GM21619 (cell line): ENCODE data around the gene CDYL2.
A peak's percentile ranks its signal among the peaks of the same experiment; 100 is the strongest.

Experiments used
- ATAC-seq: cut with Tn5 transposase; IDR thresholded peaks from one replicate; pipeline ENCODE4 v1.9.1; 2021; ENCODE audit not compliant: unreplicated experiment

CDYL2 gene

GRCh38 chr16:80628254-80628653 lies 176.1 kb downstream of the CDYL2 start:
- ATAC-seq = no peak

GRCh38 chr16:80627108-80627507 lies 177.3 kb downstream of the CDYL2 start:
- peak; percentile 97 for ATAC-seq

DNA sequence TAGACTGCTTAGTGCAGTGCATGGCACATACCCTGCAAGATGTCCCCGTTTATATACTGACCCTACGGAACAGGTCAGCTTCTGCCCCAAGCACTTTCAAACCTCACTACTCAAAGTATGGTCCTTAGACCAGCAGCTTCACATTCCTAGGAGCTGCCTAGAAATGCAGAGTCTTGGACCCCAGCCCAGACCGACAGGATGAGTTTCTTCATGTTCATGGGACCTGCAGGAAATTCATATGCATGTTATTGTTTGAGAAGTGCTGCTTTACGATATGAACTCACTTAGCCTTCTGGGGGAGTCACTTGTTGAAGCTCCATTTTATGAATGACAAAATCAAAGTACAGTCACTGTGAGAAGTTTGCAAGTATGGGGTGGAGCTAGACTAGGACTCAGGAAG lies 181.0 kb downstream of the CDYL2 start:
- no peak for ATAC-seq

DNA sequence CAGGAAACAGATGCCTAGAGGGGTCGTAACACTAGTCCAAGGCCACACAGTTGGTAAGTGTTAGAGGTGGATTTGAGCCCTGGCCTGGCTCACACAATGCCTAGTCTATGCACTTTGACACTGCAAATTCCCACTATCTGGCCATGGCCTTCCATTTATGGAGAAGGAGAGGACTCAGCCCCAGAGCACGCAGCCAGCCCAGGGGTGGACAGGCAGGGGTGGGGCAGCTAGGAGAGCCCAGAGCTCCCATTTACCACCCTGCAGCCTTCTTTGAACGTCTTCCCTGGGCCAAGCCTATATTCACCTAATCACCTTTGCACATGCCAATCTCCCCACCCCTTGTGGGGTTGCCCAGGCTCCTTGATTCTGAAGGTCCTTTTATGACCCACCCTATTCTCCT lies 182.4 kb downstream of the CDYL2 start:
- ATAC-seq = no peak

GRCh38 chr16:80620736-80621605 lies 183.4 kb downstream of the CDYL2 start:
- no peak for ATAC-seq

- ATAC-seq = no peak
Observed at GRCh38 chr16:80619824-80620223, 184.6 kb downstream of the CDYL2 start.

- no peak for ATAC-seq
Observed at GRCh38 chr16:80618862-80619648, 185.3 kb downstream of the CDYL2 start.

DNA sequence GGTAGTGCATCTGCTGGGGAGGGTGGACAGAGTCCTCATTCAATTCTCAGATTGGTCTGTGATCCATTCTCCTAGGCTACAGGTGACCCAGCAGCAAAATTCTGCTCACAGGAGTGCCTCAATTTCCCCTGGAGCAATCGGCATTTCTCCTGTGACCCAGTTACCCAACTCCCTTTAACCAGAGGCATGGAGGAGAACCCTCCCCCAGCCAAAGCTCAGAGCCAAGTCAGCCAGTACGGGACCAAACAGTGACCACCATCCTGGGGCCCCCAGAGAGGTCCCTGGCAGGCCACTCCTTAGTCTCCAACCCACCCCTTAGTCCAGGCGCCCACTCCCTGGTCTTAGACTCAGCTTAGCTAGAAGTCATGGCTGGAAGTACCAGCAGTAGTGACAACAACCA lies 188.0 kb downstream of the CDYL2 start:
- ATAC-seq = no peak

- ATAC-seq = no peak
Observed at GRCh38 chr16:80615735-80616134, 188.7 kb downstream of the CDYL2 start.

GRCh38 chr16:80614908-80615671 lies 189.3 kb downstream of the CDYL2 start:
- ATAC-seq = no peak

GRCh38 chr16:80612461-80613017 lies 191.9 kb downstream of the CDYL2 start:
- no peak for ATAC-seq

DNA sequence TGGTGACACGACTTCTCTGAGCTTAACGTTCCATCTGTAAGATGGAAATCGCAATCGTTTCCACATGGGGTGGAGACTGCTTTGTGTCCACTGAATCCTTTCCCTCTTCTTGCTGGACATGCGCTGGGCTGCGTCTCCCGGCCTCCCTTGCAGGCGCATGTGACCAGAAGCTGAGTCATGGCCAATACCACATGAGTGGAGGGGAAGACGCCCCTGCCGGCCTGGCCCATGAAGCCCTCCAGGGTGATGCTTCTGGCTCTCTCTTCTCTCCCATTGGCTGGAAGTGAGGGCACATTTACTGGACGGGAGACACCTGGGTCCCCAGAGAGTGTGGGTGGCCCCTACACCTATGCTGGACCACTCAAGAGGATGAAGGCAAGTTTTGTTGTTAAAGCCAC lies 192.5 kb downstream of the CDYL2 start:
- no peak for ATAC-seq

GRCh38 chr16:80611171-80611929 lies 193.0 kb downstream of the CDYL2 start:
- ATAC-seq = no peak

DNA sequence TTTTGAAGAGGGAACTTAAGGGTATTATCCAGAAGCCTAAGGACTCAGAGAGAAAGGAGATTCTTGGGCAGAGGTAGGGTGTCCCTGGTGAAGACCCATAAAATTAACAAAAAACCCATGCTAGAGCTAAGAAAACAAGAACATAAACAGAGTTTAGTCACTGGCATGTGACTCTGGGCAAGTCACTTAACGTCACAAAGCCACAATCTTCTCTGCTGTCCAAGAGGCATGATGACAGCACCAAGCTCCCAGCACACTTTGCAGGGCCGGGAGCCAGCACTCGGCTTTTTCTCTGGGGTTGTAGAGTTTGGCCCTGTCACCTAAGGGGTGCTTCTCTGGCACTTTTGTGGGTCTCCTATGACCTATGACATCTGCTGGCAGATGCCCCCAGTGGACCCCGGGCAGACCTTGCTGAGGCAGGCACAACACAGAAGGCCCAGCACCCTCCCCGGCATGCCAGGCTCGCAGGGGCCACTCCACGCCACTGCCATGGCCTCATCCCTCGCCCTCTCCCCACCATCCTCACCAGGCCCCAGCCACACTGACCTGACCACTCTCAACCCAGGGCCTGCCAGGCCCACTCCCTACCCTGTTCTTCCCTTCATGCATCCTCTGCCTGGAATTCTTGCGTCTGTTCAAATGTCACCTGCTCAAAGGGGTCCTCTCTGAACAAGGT lies 193.8 kb downstream of the CDYL2 start:
- ATAC-seq = no peak

DNA sequence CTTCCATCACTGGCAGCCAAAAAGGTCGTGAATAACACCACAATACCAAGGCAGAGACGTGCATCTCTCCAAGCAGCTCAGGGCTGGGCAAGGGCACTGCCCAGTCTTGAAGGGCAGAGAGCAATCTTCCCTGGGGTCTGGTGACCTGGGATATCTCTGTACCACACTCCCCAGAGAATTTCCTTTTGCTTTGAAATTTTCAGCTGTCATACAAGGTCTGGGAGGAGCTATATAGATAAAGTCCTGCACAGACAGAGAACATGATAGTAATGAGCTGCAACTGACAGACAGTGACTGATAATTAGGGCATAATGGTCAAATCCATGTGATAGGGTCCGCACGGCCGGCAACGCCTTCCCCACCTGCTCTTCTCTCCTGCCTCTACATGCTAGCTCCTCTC lies 195.5 kb downstream of the CDYL2 start:
- ATAC-seq = no peak

DNA sequence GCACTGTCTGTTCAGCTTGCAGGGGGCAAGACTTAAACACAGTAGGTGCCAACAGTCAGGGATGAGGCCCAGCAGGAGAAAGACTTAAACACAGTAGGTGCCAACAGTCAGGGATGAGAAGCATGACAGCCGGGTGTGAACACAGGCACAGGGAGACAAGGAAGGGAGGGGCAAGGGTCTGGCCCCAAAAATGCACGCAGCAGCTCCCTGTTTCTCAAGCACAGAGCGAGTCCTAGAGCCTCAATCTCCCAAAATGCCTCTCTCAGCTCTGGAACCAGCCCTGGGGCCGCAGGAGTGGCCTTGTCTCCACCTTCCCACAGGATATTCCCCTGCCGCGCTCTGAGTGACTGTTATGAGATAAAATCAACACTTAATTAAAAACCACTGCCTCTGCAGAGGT lies 197.2 kb downstream of the CDYL2 start:
- no peak for ATAC-seq

GRCh38 chr16:80606221-80606766 lies 198.1 kb downstream of the CDYL2 start:
- ATAC-seq = no peak

- ATAC-seq = no peak
Observed at GRCh38 chr16:80604600-80605355, 199.6 kb downstream of the CDYL2 start.

GRCh38 chr16:80602894-80603293 lies 201.5 kb downstream of the CDYL2 start:
- no peak for ATAC-seq
